NCI-H526 treated with DMSO at 0.1 percent for 48 hours (cell line): ENCODE results near the gene SGSM1.
"Not testable (repeated sequence)": the region's sequence is repeated elsewhere in the genome, so short reads cannot be mapped to it uniquely, and the experiment has no call there.

Experiments used
- DNase-seq: peaks from one replicate; lab custom pipeline; 2025; lab: John Stamatoyannopoulos, UW

Gene SGSM1

GRCh38 chr22:24905909-24906308, 99.9 kb downstream of the SGSM1 start:
- no peak for DNase-seq

DNA sequence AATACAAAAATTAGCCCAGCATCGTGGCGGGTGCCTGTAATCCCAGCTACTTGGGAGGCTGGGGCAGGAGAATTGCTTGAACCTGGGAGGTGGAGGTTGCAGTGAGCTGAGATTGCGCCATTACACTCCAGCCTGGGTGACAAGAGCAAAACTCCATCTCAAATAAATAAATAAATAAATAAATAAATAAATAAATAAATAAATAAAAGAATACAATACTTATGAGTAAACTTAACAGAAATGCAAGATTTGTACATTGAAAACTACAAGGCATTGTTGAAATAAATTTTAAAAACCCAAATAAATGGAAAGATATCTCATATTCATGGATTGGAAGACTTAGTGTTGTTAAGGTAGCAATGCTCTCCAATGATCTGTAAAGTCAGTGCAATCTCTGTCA, 101.1 kb downstream of the SGSM1 start:
- DNase-seq: not testable (repeated sequence)

DNA sequence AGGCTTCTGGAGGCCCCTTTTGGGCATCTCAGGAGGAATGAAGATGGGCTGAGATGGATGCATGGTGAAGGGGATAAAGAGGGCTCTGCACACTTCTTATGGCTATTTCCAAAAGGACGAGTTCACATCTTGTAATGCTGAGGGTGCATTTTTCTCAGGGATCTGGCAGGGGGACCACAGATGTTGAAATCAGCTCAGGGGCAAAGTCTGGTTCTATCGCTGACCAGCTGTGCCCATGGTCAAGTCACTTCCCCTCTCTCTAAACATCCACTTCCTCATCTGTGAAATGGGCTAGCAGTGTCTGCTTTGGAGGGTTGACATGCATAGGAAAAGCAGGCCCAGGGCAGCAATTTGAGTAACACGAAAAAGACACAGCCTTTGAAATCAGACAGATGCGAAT, 114.0 kb downstream of the SGSM1 start:
- no peak for DNase-seq

- DNase-seq: no peak
Observed at GRCh38 chr22:24925586-24926427, 119.8 kb downstream of the SGSM1 start.

DNA sequence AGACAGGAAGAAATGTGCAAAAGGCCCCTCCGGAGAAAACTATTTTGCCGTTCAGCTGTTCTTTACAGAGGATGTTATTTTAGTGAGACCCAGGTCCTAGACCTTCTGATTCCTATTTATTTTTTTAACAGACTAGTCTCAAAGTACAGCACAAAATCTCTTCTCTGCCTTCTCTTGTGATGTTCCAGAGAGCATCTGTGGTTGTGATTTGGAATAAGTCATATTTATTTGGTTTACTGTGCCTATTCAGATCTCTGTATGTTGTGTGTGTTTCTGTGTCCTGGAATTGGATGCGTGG, 120.4 kb downstream of the SGSM1 start:
- no peak for DNase-seq

- DNase-seq: no peak
Observed at GRCh38 chr22:24926849-24927579, 121.0 kb downstream of the SGSM1 start.

DNA sequence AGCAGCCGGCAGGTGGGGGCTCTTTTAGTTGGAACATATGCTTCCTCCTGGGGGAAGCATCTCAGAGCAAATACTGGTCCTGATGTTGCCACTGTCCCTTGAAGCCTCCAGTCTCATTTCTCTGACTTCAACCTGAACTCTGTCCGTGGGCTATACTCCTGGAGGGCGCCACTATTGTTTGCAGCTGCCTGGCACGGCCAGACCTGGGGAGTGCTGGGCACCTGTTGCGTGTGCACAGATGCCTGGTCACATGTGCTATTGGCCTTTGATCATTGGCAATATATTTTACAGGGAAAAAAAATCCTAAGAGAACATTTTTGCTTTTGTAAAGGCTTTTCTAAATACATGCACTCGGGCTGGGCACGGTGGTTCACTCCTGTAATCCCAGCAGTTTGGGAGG, 122.3 kb downstream of the SGSM1 start:
- no peak for DNase-seq

- DNase-seq: no peak
Observed at GRCh38 chr22:24930678-24931077, 124.7 kb downstream of the SGSM1 start.

- no peak for DNase-seq
Observed at GRCh38 chr22:24935771-24936483, 129.9 kb downstream of the SGSM1 start.

DNA sequence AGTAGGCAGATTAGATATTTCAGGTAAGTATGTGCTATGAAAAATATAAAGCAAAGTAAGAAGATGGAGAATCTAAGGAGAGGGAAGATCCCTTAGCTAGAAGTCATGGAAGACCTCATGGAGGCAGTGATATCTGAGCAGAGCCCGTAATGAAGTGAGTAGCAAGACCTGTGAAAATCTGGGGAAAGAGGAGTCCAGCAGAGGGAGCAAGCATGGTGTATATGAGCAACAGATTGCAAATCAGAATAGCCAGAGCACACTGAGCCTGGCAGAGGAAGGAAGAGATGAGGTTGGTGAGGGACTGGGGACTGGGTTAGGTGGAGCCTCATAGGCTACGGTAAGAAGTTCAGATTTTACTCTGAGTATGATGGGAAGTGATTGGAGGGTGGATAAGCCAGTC, 131.1 kb downstream of the SGSM1 start:
- DNase-seq: no peak

GRCh38 chr22:24938741-24939341, 132.8 kb downstream of the SGSM1 start:
- DNase-seq: peak; percentile 34

- DNase-seq: no peak
Observed at GRCh38 chr22:24942301-24942700, 136.3 kb downstream of the SGSM1 start.

DNA sequence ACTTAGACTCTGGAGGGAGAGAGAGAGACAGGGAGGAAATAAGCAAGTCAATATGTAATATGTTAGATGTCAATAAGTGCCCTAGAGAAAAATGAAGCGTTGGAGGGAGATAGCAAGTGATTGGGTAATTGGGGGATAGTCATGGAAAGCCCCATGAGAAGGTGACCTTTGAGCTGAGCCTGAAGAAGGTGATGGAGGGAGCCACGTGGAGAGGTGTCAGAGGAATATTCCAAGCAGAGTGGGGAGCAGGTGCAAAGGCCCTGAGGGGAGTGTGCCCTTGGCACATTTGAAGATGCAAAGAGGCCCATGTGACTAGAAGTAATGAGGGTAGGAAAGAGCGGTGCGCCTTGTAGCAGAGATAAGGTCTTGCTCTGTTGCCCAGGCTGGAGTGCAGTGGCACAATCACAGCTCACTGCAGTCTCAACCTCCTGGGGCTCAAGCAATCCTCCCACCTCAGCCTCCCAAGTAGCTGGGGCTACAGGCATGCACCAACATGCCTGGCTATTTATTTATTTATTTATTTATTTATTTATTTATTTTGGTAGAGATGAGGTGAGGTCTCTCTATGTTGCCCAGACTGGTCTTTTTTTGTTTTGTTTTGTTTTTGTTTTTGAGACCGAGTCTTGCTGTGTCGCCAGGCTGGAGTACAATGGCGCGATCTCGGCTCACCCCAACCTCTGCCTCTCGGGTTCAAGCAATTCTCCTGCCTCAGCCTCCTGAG, 138.4 kb downstream of the SGSM1 start:
- no peak for DNase-seq

DNA sequence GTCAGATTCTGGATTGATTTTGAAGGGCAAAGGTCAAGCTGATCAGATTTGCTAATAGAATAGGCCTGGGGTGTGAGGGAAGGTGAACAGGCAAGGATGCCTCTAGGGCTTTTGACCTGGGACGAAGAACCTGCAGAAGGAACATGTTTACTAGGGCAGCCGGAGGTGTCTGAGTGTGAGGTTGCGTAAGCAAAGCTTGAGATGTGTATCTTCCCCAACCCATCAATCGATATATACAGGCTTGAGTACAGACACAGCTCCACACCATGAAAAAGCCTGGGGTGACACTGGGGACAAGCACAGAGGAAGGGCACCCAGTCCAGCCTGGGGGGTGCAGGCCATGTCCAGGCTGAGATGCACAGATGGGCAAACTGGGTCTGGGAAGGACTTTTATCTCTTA, 139.4 kb downstream of the SGSM1 start:
- no peak for DNase-seq

DNA sequence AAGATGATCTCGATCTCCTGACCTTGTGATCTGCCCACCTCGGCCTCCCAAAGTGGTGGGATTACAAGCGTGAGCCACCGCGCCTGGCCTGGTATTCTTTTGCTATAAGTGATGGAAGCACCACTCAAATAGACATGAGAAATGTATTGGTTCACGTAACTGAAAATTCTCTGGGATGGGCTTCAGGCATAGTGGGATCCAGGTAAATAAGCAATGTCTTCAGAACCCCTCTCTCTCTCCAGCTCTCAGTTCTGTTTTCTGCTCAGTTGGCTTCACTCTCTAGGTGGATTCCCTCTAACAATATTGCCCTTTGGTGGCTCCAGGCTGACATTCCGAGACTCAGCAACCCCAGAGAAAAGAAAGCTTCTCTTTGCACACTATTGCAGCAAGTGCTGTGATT, 141.4 kb downstream of the SGSM1 start:
- DNase-seq: no peak

DNA sequence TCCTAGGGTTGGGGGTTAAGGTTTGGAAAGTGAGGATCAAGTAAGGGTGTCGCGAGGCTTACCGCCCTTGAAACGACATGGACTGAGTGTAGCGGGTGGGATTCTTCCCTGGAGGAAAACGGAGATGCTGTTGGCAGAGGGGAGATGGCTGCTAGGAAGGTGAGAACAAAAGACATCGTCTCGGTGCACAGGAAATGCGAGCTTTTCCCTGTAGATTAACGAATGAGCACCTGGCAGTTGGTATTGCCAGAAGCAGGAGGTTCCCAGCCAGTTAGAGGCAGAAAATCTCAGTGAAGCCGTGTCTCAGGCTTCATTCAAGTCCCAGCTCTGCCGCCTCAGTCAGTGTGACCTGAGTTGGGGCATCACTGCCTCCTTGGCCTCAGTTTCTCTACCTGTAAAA, 141.9 kb downstream of the SGSM1 start:
- no peak for DNase-seq

DNA sequence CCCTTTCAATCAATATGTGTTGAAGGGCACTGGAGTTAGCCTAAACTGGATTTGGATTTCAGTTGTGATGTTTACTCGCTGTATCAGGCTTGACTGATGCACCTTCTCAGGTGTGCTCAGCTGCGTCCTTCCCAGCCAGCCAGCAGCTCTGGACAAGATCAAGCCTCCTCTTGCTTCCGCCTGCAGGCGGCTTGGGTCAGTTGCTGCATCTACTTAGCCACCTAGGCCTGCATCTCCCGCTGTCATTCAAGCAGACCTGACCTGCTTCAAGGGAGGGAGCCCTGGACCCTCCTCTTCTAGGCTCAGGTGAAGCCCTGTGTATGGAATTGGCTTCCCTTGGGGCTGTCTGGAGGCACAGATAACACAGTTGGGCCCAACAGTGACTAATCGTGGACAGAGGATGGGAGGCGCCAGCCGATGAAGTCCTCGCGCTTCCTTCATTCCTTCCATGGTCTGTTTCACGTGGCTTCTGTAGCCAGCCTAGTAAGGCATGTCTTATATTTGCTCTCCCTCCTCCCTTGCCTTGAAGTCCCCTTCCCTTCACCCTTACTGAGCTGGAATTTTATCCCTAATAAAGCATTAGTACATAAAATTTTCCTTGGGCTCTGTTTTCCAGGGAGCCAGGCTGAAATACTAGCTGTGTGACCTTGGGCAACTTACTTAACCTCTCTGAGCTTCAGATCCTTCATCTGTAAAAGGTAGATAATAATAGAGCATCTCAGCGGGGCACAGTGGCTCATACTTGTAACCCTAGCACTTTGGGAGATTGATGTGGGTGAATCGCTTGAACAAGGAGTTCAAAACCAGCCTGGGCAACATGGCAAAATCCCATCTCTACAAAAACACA, 142.6 kb downstream of the SGSM1 start:
- no peak for DNase-seq

DNA sequence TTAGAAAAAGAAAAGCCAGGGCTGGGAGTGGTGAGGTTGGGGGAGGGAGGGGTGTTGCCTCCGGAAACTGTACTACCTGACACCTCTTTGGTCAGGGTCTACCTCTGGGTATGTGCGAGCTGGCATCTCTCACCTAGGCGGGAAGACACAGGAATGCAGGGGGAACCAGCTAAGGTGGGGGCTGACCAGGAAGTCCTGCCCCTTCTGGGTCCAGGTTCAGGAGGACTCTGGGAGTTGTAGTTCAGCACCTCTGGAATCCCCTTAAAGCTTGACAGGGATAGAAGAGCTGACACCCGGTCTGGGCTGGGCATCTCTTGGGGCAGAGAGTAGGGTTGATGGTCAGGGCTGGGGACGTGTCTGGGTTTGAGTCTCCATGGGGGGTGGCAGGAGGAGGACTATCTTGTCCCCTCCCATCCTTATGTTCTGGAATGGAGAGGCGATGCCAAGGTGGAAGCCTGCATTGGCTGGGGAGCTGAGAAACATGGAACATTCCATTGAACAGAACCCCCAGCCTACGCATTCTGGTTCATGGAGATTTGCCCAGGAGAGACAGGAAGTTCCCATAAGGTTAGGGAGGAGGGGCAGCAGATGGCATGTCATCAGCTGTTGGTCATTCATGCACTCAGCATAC, 144.4 kb downstream of the SGSM1 start:
- no peak for DNase-seq

DNA sequence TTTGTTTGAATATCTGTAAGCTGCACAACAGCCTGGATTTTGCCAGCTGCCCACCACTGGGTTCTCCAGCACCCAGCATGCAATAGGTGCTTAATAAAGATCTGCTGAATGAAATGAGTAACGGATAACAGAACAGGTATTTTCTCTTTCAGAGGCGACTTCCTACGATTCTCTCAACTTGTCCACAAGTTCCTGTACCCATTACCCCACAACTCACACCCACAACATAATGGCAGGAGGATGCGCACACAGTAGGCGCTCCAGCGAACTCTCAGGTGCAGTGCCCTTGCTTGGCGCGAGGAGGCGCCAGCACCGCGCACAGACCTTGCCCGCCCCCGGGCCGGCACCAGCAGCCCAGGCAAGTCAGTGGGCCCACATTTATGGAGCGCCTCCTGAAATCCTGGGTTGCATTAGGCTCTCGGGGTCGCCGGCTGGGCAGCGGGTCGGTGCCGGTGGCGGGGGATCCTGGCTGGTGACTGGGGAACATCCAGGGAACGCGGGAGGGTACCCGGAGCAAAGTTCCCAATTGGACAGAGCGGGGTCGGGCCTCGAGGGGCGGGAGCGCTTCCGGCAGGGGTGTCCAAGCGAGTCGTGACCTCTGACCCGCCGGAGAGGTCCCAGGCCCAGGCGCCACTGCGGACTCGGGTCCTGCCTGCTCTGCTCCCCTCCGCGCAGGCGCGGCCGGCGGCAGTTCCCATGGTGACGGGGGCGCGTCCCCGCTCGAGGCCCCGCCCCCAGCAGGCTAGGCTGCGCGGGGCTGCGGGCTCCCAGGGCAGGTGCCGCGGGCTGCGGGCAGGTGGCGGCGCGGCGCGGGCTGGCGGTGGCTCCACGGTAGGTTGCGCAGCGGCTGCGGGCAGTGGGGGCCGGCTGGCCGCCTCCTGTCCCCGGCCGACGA, 146.2 kb downstream of the SGSM1 start, which contains the start of gene KIAA1671:
KIAA1671 (plus strand) TSS at position 775 of the 895 bp plus-strand sequence. CDS start 75,284 bp downstream, outside the sequence.
- DNase-seq: peak; percentile 28
